Duodenal mucosa (tissue), 2 donors: Measurements from ENCODE around the gene C21orf91.

Experiments used
- H3K27ac ChIP-seq: one replicate; pipeline ENCODE4 v1.7.0; 2013; ENCODE audit warnings: low read depth, low read length
- H3K27me3 ChIP-seq, 2 donors: one replicate each; pipeline ENCODE4 v1.7.0; 2013; ENCODE audit warnings: low read length in 2 of 2, control low read depth in 1 of 2; ENCODE audit not compliant: insufficient read depth in 2 of 2, control insufficient read depth in 1 of 2
- H3K36me3 ChIP-seq, 2 donors: one replicate each; pipeline ENCODE4 v1.7.0; 2013; ENCODE audit warnings: low read length in 2 of 2, control low read depth in 1 of 2; ENCODE audit not compliant: insufficient read depth in 2 of 2, control insufficient read depth in 1 of 2
- H3K4me1 ChIP-seq, 2 donors: one replicate each; pipeline ENCODE4 v1.7.0; 2013; ENCODE audit warnings: low read length in 2 of 2, control low read depth in 1 of 2; ENCODE audit not compliant: insufficient read depth in 2 of 2, control insufficient read depth in 1 of 2
- H3K4me3 ChIP-seq, 2 donors: one replicate each; pipeline ENCODE4 v1.7.0; 2013; ENCODE audit warnings: low read length in 2 of 2, low read depth in 1 of 2
- H3K9ac ChIP-seq, 2 donors: one replicate each; pipeline ENCODE4 v1.7.0; 2013; ENCODE audit warnings: low read length in 2 of 2, low read depth in 1 of 2
- H3K9me3 ChIP-seq, 2 donors: one replicate each; pipeline ENCODE4 v1.7.0; 2013; ENCODE audit warnings: low read length in 2 of 2, control low read depth in 1 of 2; ENCODE audit not compliant: control insufficient read depth in 1 of 2

The C21orf91 gene

DNA sequence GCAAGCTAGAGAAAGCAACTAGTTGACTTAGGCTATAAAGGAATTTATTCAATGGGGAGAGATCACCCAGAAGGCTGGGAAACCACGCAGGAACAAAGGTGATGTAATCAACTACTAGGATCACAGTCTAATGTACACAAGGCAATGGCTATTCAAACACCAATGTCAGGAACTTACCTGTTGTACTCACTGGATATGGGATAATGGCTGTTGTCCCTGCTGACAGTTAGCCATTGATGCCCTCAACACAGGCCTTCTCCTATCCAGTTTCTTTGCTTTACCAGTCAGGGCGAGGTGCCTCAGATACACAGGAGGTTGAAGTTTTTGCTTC lies 32.3 kb downstream of the C21orf91 start:
- Histone ChIP-seq H3K9ac (no peak overlapping the region), H3K4me1 (peaks cover 10 to 14% of the 10 kb centered on the region in 2 donors), H3K27ac (no peak overlapping the region), H3K9me3 (no peaks in the 10 kb centered on the region), H3K27me3 (no peaks in the 10 kb centered on the region), H3K36me3 (peaks cover 5 to 8% of the 10 kb centered on the region in 2 donors), H3K4me3 (no peak overlapping the region)

GRCh38 chr21:17786071-17786850 lies 32.9 kb downstream of the C21orf91 start:
- peak overlapping the region in 1 of 2 donors; percentile 22 for H3K4me3 ChIP-seq
- no peaks in the 10 kb centered on the region for H3K27me3 ChIP-seq
- peaks cover 5 to 8% of the 10 kb centered on the region in 2 donors for H3K36me3 ChIP-seq
- no peak overlapping the region for H3K27ac ChIP-seq
- H3K9ac ChIP-seq, result no peak overlapping the region
- H3K4me1 ChIP-seq, result peaks cover 11 to 19% of the 10 kb centered on the region in 2 donors
- no peaks in the 10 kb centered on the region for H3K9me3 ChIP-seq

GRCh38 chr21:17785403-17785788 lies 33.8 kb downstream of the C21orf91 start:
- Histone ChIP-seq H3K27ac (no peak overlapping the region), H3K36me3 (peaks cover 5 to 8% of the 10 kb centered on the region in 2 donors), H3K9me3 (no peaks in the 10 kb centered on the region), H3K9ac (no peak overlapping the region), H3K4me3 (peak overlapping the region; percentile 5 to 22), H3K4me1 (peaks cover 17 to 19% of the 10 kb centered on the region in 2 donors), H3K27me3 (no peaks in the 10 kb centered on the region)

DNA sequence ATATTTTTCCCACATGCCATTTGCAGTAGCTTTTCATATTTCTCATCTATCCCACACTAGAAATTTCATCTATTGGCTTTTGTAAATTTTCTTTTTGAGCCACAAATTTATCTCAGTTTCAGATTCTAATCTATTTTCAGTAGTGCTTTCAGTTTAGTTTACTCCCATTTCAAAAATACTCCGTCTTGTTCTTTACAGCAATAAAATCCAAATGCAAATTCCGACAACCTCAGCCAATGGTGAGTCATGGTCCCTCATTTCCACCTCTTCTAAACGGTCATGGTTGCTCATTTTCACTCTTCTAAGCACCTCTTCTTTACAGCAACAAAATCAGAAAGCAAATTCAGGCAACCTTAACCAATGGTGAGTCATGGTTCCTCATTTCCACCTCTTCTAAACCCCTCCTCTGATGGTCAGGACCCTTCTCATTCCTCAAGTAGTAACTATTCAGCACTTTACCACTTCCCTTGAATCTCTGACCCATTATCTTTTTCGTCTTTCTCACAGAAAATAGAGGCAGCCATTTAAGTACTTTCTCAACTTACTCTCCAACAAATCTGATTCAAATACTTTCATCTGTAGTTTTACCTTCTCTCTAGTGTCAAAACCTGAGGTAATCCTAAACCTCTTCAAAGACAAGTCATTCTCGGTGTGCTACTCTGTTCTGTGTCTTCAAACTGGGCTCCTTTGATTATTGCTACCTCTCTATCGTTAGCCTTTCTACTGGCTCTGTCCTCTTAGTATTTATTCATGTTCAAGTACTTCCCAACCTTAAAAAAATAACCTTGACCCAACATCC lies 34.4 kb downstream of the C21orf91 start:
- H3K4me3 ChIP-seq, result peak overlapping the region; percentile 5 to 14
- H3K9me3 ChIP-seq, result no peaks in the 10 kb centered on the region
- peaks cover 5 to 8% of the 10 kb centered on the region in 2 donors for H3K36me3 ChIP-seq
- H3K27ac ChIP-seq, result no peak overlapping the region
- no peak overlapping the region for H3K9ac ChIP-seq
- H3K27me3 ChIP-seq, result no peaks in the 10 kb centered on the region
- peaks cover 17 to 19% of the 10 kb centered on the region in 2 donors for H3K4me1 ChIP-seq

GRCh38 chr21:17784180-17784598 lies 35.0 kb downstream of the C21orf91 start:
- peak overlapping the region in 1 of 2 donors; percentile 12 for H3K4me3 ChIP-seq

GRCh38 chr21:17783481-17784179 lies 35.5 kb downstream of the C21orf91 start:
- Histone ChIP-seq H3K4me1 (peaks cover 17 to 19% of the 10 kb centered on the region in 2 donors), H3K36me3 (peaks cover 5 to 8% of the 10 kb centered on the region in 2 donors), H3K27me3 (no peaks in the 10 kb centered on the region), H3K9me3 (no peaks in the 10 kb centered on the region), H3K27ac (no peak overlapping the region), H3K9ac (peak overlapping the region in 1 of 2 donors; percentile 14), H3K4me3 (peak overlapping the region in 1 of 2 donors; percentile 12)

More at GRCh38 chr21:17784180-17784598, 35.0 kb downstream of the C21orf91 start:
- Histone ChIP-seq H3K36me3 (peaks cover 5 to 8% of the 10 kb centered on the region in 2 donors), H3K27ac (peak overlapping the region; percentile 15), H3K9ac (peak overlapping the region in 1 of 2 donors; percentile 14), H3K9me3 (no peaks in the 10 kb centered on the region), H3K27me3 (no peaks in the 10 kb centered on the region), H3K4me1 (peaks cover 17 to 19% of the 10 kb centered on the region in 2 donors)

DNA sequence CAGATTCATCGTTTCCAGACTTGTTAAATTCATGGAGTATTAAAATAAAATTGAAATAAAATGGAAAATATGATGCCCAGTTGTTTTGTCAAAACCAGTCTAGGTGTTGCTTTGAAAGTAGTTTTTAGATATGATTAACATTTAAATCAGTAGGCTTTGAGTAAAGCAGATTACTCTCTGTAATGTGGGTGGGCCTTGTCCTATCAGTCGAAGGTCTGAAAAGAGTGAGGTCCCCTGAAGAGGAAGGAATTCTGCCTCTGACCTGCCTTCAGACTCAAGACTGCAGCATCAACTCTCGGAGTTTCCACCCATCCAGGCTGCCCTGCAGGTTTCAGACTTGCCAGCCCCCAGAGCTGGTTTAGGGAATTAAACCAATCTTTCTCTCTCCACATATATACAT lies 36.2 kb downstream of the C21orf91 start:
- H3K27ac ChIP-seq, result no peak overlapping the region
- H3K9me3 ChIP-seq, result no peaks in the 10 kb centered on the region
- peaks cover 5 to 8% of the 10 kb centered on the region in 2 donors for H3K36me3 ChIP-seq
- peaks cover 17 to 19% of the 10 kb centered on the region in 2 donors for H3K4me1 ChIP-seq
- H3K9ac ChIP-seq, result no peak overlapping the region
- no peak overlapping the region for H3K4me3 ChIP-seq
- no peaks in the 10 kb centered on the region for H3K27me3 ChIP-seq

- Histone ChIP-seq H3K36me3 (peaks cover 4 to 8% of the 10 kb centered on the region in 2 donors), H3K9me3 (no peaks in the 10 kb centered on the region), H3K27ac (no peak overlapping the region), H3K4me3 (no peak overlapping the region), H3K9ac (no peak overlapping the region), H3K27me3 (no peaks in the 10 kb centered on the region), H3K4me1 (peaks cover 17 to 21% of the 10 kb centered on the region in 2 donors)
These were observed 37.1 kb downstream of the C21orf91 start for GRCh38 chr21:17782051-17782450.

- Histone ChIP-seq H3K27me3 (no peaks in the 10 kb centered on the region), H3K4me1 (peaks cover 12 to 19% of the 10 kb centered on the region in 2 donors), H3K27ac (no peak overlapping the region), H3K36me3 (peaks cover 0 to 3% of the 10 kb centered on the region in 2 donors), H3K9me3 (no peaks in the 10 kb centered on the region), H3K9ac (no peak overlapping the region), H3K4me3 (no peak overlapping the region)
These were observed 37.6 kb downstream of the C21orf91 start for GRCh38 chr21:17781524-17781923.
